IMR-90 (cell line): ENCODE measurements around the gene APOC1. TPM values are rescaled to one million over a fixed set of nuclear protein-coding genes. Genes with fewer than 3 reads are reported as not detected.
A peak's percentile ranks its signal among the peaks of the same experiment; 100 is the strongest.
"Not testable (repeated sequence)": the region's sequence is repeated elsewhere in the genome, so short reads cannot be mapped to it uniquely, and the experiment has no call there.

Experiments
- ATAC-seq: fragments of 200-7000 bp; cut with Tn5 transposase; 2 replicates; pipeline ENCODE4 v1.9.1; 2020; ENCODE audit warnings: low read depth, mild to moderate bottlenecking, moderate library complexity
- Bru-seq: library from RNA; stranded (reverse); fragments of 400-500 nt; gene quantifications from one replicate; lab custom pipeline; 2021; lab: Mats Ljungman, UMichigan
- BruChase-seq, 2 experiments: library from RNA; stranded (reverse); fragments of 400-500 nt; gene quantifications; one replicate each; lab custom pipeline; 2021; lab: Mats Ljungman, UMichigan
- BruUV-seq: library from RNA; stranded (reverse); fragments of 400-500 nt; replicated peaks from 2 replicates; lab custom pipeline; 2021; lab: Mats Ljungman, UMichigan
- CTCF ChIA-PET: fragments of 300-600 bp; formaldehyde crosslinking; extraction: SDS; loops from one replicate; lab custom pipeline; 2021; ENCODE audit warnings: antibody characterized with exemption; lab: Yijun Ruan, JAX
- POLR2A ChIA-PET: fragments of 300-600 bp; sonication (Branson Sonifier 250); formaldehyde crosslinking; loops from one replicate; lab custom pipeline; 2022; ENCODE audit warnings: antibody characterized with exemption; ENCODE audit not compliant: unreplicated experiment; lab: Charles Lee
- DNase-seq: peaks from one replicate; pipeline ENCODE4 v3.0.0; 2013
- H2AFZ ChIP-seq: replicated peaks from 2 replicates; pipeline ENCODE3; 2013; ENCODE audit warnings: low read length, mild to moderate bottlenecking; ENCODE audit not compliant: poor library complexity
- H2AK5ac ChIP-seq: 2 replicates; pipeline ENCODE4 v1.6.1; 2013; ENCODE audit warnings: low read depth, low read length, inconsistent platforms
- H2AK9ac ChIP-seq: replicated peaks from 2 replicates; pipeline ENCODE3; 2013; ENCODE audit warnings: mild to moderate bottlenecking, low read depth, low read length, moderate library complexity; ENCODE audit not compliant: poor library complexity
- H2BK120ac ChIP-seq: 2 replicates; pipeline ENCODE4 v1.6.1; 2013; ENCODE audit warnings: low read depth, low read length, inconsistent platforms
- H2BK15ac ChIP-seq: 3 replicates; pipeline ENCODE4 v1.6.1; 2013; ENCODE audit warnings: low read depth, low read length, inconsistent platforms
- H2BK20ac ChIP-seq: 2 replicates; pipeline ENCODE4 v1.6.1; 2013; ENCODE audit warnings: low read depth, mild to moderate bottlenecking, inconsistent platforms, low read length, moderate library complexity
- H2BK5ac ChIP-seq: 2 replicates; pipeline ENCODE4 v1.6.1; 2013; ENCODE audit warnings: mild to moderate bottlenecking, low read depth, low read length, inconsistent platforms; ENCODE audit not compliant: poor library complexity, severe bottlenecking
- H3K14ac ChIP-seq: replicated peaks from 2 replicates; pipeline ENCODE4 v1.6.1; 2013; ENCODE audit warnings: low read depth, low read length, inconsistent platforms
- H3K18ac ChIP-seq: 2 replicates; pipeline ENCODE4 v1.6.1; 2013; ENCODE audit warnings: low read depth, low read length, control low read depth
- H3K23ac ChIP-seq: 2 replicates; pipeline ENCODE4 v1.6.1; 2013; ENCODE audit warnings: low read depth, low read length, inconsistent platforms
- H3K27ac ChIP-seq: 2 replicates; pipeline ENCODE4 v1.5.1; 2013; ENCODE audit warnings: mild to moderate bottlenecking, control low read depth, low read length; ENCODE audit not compliant: insufficient read depth
- H3K27me3 ChIP-seq: 2 replicates; pipeline ENCODE4 v1.6.1; 2013; ENCODE audit warnings: low read length; ENCODE audit not compliant: control insufficient read depth, insufficient read depth
- H3K36me3 ChIP-seq: 2 replicates; pipeline ENCODE4 v1.6.1; 2013; ENCODE audit warnings: low read length, mixed read lengths; ENCODE audit not compliant: control insufficient read depth, insufficient read depth
- H3K4ac ChIP-seq: 2 replicates; pipeline ENCODE4 v1.6.1; 2013; ENCODE audit warnings: low read depth, low read length, inconsistent platforms
- H3K4me1 ChIP-seq: 2 replicates; pipeline ENCODE4 v1.6.1; 2013; ENCODE audit warnings: low read length, mixed read lengths; ENCODE audit not compliant: control insufficient read depth, insufficient read depth
- H3K4me2 ChIP-seq: 2 replicates; pipeline ENCODE4 v1.6.1; 2013; ENCODE audit warnings: low read depth, mild to moderate bottlenecking, control low read depth, low read length, moderate library complexity
- H3K4me3 ChIP-seq: 2 replicates; pipeline ENCODE4 v1.5.1; 2013; ENCODE audit warnings: low read depth, mild to moderate bottlenecking, control low read depth, low read length, moderate library complexity; ENCODE audit not compliant: insufficient read depth
- H3K56ac ChIP-seq: 2 replicates; pipeline ENCODE4 v1.6.1; 2013; ENCODE audit warnings: low read length, inconsistent platforms; ENCODE audit not compliant: insufficient read depth; ENCODE audit errors: extremely low read depth
- H3K79me1 ChIP-seq, 2 experiments: 2 replicates each; pipeline ENCODE4 v1.6.1; 2013; ENCODE audit warnings: low read length in 2 of 2, inconsistent platforms in 1 of 2, low read depth in 1 of 2
- H3K9ac ChIP-seq: 2 replicates; pipeline ENCODE4 v1.6.1; 2013; ENCODE audit warnings: low read depth, low read length, control low read depth
- H3K9me1 ChIP-seq: 2 replicates; pipeline ENCODE4 v1.6.1; 2013; ENCODE audit warnings: low read length, inconsistent platforms; ENCODE audit not compliant: insufficient read depth
- H3K9me3 ChIP-seq: 2 replicates; pipeline ENCODE4 v1.6.1; 2013; ENCODE audit warnings: low read length; ENCODE audit not compliant: control insufficient read depth, insufficient read depth
- H4K20me1 ChIP-seq: 2 replicates; pipeline ENCODE4 v1.6.1; 2013; ENCODE audit warnings: low read length, inconsistent platforms; ENCODE audit not compliant: insufficient read depth
- H4K5ac ChIP-seq: 2 replicates; pipeline ENCODE4 v1.6.1; 2013; ENCODE audit warnings: mild to moderate bottlenecking, low read depth, low read length, control low read depth
- H4K8ac ChIP-seq, 2 experiments: 2 replicates each; pipeline ENCODE4 v1.6.1; 2013; ENCODE audit warnings: low read depth in 2 of 2, low read length in 2 of 2, control low read depth in 1 of 2, inconsistent platforms in 1 of 2
- H4K91ac ChIP-seq: 2 replicates; pipeline ENCODE4 v1.6.1; 2013; ENCODE audit warnings: low read depth, low read length, inconsistent platforms; ENCODE audit not compliant: insufficient read depth
- FOS ChIP-seq: fragments of 150-350 bp; IDR thresholded peaks from 2 replicates; pipeline ENCODE4 v1.6.1; 2016; ENCODE audit warnings: low read depth, low read length
- RFX5 ChIP-seq: IDR thresholded peaks from 2 replicates; pipeline ENCODE4 v1.8.0; 2012; ENCODE audit warnings: low read depth, mild to moderate bottlenecking, low read length, moderate library complexity
- WGBS, 2 experiments: methylation state at CpG; one replicate each; pipeline versions ENCODE4 v1.1.5 to v1.1.7; 2013; ENCODE audit warnings: missing lambda C conversion rate in 2 of 2; ENCODE audit not compliant: insufficient read length in 1 of 2; ENCODE audit errors: extremely low coverage in 2 of 2; 5-methylcytosine and 5-hydroxymethylcytosine counted together
- dilution Hi-C: fragments of 300-500 bp; cut with HindIII; formaldehyde crosslinking; loops from one replicate; pipeline ENCODE4 v1.14.3; 2018; ENCODE audit warnings: low sequenced_read_pairs; ENCODE audit not compliant: unreplicated experiment
- in situ Hi-C: fragments of 300-500 bp; cut with MboI; formaldehyde crosslinking; loops from 3 replicates; pipeline ENCODE4 v1.14.3; 2019; ENCODE audit warnings: low sequenced_read_pairs, inconsistent platforms, mixed read lengths
- intact Hi-C: fragments of 100-400 bp; cut with micrococcal nuclease; formaldehyde crosslinking; loops from 2 replicates; pipeline ENCODE4 v1.10.0; 2022
- long read RNA-seq: library from polyadenylated mRNA; unstranded; transcript quantifications from one replicate; pipeline ENCODE4 v2.0.0, GENCODE V29; 2021; ENCODE audit not compliant: unreplicated experiment
- polyA plus RNA-seq, 3 experiments: library from polyadenylated mRNA; depleted of rRNA; stranded (reverse); fragments of >200 nt; gene quantifications; 2 replicates each; pipeline ENCODE4 v1.2.3, GENCODE V29; 2012; ENCODE audit warnings: low replicate concordance in 1 of 3
- total RNA-seq: library from RNA; depleted of rRNA; stranded (reverse); fragments of >200 nt; gene quantifications from 2 replicates; pipeline ENCODE4 v1.2.3, GENCODE V29; 2012; rRNA removed

APOC1 gene
- total RNA-seq (not detected in 2 replicates), polyA plus RNA-seq (2012; rRNA removed) (1.1 and 1.4 TPM in 2 replicates), Bru-seq, nascent RNA (percentile 10 among the genes with signal in this experiment), BruChase-seq, experiment 1, labeled RNA remaining after a 6-hour chase (percentile 12 among the genes with signal in this experiment), BruChase-seq, experiment 2, labeled RNA remaining after a 2-hour chase (not detected)
- 1.8 and 2.4 TPM in 2 replicates for polyA plus RNA-seq (2012; cell fraction: cytosol; rRNA removed)
- 0.34 TPM in 1 of 2 replicates, not detected in the other for polyA plus RNA-seq (2012; cell fraction: nucleus; rRNA removed; ENCODE audit: low replicate concordance)
- long read RNA-seq, result 0 reads

DNA sequence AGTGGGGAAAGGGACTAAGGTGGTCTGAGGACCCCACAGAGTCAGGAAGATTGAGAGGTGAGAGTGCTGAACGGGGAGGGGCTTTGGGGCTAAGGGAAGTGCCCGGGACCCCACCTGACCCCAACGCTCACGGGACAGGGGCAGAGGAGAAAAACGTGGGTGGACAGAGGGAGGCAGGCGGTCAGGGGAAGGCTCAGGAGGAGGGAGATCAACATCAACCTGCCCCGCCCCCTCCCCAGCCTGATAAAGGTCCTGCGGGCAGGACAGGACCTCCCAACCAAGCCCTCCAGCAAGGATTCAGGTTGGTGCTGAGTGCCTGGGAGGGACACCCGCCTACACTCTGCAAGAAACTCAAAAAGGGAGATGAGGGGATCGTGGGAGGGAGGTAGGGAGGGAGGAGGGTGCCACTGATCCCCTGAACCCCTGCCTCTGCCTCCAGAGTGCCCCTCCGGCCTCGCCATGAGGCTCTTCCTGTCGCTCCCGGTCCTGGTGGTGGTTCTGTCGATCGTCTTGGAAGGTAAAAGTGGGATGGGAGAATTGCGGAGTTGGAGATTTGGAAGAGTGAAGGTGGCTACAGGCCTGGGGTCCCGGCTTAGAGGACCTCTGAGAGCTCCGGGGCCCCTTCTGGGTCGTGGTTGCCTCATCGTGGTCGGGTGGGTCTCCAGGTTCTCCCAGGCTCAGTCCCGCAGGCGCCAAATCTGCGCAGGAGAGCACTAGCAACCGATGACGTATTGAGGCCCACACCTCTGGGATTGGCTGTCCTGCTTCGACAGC, at the start of gene APOC1:
Gene APOC1 (plus strand): TSS at position 176 of the 774 bp plus-strand sequence. CDS start 284 bp downstream, at position 460.
- dilution Hi-C loops, H3K18ac ChIP-seq, H3K9me1 ChIP-seq, H3K36me3 ChIP-seq, H3K79me1 ChIP-seq, H2BK5ac ChIP-seq, CTCF ChIA-PET, H3K9me3 ChIP-seq, POLR2A ChIA-PET, intact Hi-C loops, H3K27ac ChIP-seq, H4K20me1 ChIP-seq, H2BK20ac ChIP-seq, BruUV-seq, H3K27me3 ChIP-seq: not testable (repeated sequence)
- Histone ChIP-seq H3K14ac (peak within 1 kb of the TSS; percentile 4; the same call in 1 of the 2 replicates), H3K23ac (peak within 1 kb of the TSS; percentile 26; the same call in 1 of the 2 replicates), H2AK9ac (peak within 1 kb of the TSS; percentile 16), H2AK5ac (peak within 1 kb of the TSS; percentile 85; the same call in 1 of the 2 replicates), H4K5ac (peak within 1 kb of the TSS; percentile 58), H2AFZ (peak within 1 kb of the TSS; percentile 94), H4K91ac (peak within 1 kb of the TSS; percentile 31; the same call in 1 of the 2 replicates), H3K4ac (peak within 1 kb of the TSS; percentile 55), H2BK120ac (peak within 1 kb of the TSS; percentile 70; the same call in 1 of the 2 replicates), H4K8ac (peak within 1 kb of the TSS; percentile 55 to 86; a peak in 3 of 4 replicates), H3K4me3 (peak within 1 kb of the TSS; percentile 42), H3K4me2 (peak within 1 kb of the TSS; percentile 57), H2BK15ac (peak within 1 kb of the TSS; percentile 8; the same call in 1 of the 3 replicates), H3K4me1 (peaks cover 12% of the 10 kb centered on the region), H3K9ac (peak within 1 kb of the TSS; percentile 7; the same call in 1 of the 2 replicates), H3K56ac (peak within 1 kb of the TSS; percentile 17; the same call in 1 of the 2 replicates)
- ATAC-seq (peak; percentile 94), DNase-seq (peak; percentile 73)
- no CpG with 5 or more reads among the region's 28 CpGs for WGBS, 2 experiments
- in situ Hi-C loops, result loop anchor here (5.0 kb wide), 1 partner anchor 38 kb away; no protein-coding TSS in a partner anchor
- TF ChIP-seq RFX5 (peak; percentile 97), FOS (0 out of 2 replicates have a peak, but pooled peaks have one; percentile 5)
